ENCODE results near the gene TLN1.

TLN1 gene

DNA sequence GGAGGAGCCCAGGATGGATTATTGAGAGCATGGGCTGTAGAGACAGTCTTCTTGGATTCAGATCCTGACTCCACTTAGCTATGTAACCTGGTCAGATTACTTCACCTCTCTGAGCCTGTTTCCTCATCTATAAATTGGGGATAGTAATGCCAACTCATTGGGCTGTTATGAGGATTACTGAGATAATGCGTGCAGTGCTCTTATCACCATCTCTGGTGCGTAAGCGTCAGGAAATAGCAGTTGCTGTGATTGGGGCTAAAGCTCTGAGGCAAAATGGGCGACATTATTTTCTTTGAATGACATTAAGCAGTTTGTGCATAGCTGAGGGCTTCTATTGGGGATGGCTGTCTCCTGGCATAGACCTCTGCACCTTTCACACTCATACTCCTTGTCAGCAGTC is 23.1 kb upstream of the TLN1 start:
- no peak for DNase-seq (ENCODE audit: low read depth in 3 of 3)

DNA sequence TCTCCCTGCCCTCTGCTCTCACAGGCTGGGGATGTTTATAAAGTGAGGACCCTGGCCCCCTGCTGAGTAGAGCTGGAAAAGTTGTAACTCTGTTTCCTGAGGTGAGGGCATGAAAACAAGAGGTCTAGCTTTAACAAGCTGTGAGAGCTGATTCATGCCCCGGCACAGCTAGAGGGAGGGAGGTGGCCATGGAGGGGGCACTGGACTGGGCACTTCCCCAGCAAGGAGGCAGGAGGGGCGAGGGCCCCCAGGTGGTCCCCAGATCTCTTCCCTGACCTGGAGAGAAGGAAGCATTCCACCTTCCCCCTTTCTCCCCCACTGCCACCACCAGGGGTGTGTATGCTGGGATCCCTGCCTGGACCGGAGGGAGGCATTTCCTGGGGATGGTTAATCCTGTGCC is 22.3 kb upstream of the TLN1 start, which contains the start of gene MSMP:
Gene MSMP, minus strand, starts transcription at position 13 of the 400 bp plus-strand sequence. CDS start 147 bp downstream, outside the sequence.
- no peak for DNase-seq (ENCODE audit: low read depth in 3 of 3)

DNA sequence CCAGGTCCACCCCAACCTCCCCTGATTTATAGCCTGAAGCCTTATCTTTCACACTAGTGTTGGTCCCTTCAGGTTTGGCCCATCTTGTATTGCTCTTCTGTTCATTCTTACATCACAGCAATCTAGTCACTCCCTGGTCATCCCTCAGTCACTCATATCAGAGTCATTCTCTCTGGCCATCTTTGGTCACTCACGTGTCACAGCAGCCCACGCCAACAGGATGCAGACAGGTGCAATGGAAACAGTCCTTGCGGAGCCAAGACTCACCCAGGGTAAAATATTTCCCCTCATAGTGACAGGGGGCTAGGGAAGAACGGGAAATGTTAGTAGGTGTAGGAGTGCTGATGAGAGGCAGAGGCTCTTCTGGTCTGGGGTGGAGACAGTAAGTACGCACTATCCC is 21.5 kb upstream of the TLN1 start:
- DNase-seq (ENCODE audit: low read depth in 3 of 3): no peak

DNA sequence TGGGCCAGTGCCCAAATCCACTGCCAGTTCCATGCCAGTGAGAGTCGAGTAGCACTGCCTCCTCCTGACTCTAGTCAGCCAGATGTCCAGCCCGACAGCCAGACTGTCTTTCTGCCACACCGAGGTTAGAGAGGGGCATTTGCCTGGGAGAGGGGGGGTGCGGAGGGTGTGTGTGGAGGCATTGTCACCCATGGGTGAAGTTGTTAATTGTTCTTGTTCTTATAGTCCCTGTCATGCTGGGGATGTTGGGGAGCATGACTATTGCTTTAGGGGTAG is 18.2 kb upstream of the TLN1 start:
- no peak for DNase-seq (ENCODE audit: low read depth in 3 of 3)

DNA sequence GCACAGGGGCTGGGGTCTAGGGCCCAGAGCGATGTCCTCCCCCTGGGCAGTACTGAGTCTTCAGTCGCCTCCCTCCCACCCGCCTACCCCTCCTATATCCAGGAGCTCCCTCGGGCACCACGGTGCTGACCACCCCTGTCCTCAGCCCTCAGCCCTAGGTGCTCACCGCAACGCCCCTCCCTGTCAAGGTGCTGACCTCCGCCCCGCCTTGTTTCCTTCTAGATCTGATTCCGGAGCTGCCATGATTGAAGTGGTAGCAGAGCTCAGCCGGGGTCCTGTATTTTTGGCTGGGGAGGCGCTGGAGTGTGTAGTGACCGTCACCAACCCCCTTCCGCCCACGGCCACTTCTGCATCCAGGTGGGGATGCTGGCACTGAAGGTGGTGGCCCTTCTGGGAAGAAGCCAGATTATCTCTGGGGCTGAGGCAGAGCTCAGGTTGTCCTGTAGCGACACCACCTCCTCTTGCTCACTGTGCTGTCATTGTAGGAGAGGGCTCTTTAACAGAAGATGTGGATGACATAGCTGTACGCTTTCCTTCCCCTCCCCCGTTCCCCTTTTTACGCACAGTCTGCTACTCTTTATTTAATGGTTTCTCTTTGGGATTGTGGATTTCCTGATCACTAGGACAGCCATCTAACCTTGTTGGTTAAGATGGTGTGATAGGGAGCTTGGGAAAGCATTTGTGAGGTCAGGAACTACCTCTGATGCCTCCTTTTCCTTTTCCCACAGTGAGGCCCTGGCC is 17.7 kb upstream of the TLN1 start:
- peak in 1 of 3 experiments; percentile 38 for DNase-seq (ENCODE audit: low read depth in 3 of 3)

DNA sequence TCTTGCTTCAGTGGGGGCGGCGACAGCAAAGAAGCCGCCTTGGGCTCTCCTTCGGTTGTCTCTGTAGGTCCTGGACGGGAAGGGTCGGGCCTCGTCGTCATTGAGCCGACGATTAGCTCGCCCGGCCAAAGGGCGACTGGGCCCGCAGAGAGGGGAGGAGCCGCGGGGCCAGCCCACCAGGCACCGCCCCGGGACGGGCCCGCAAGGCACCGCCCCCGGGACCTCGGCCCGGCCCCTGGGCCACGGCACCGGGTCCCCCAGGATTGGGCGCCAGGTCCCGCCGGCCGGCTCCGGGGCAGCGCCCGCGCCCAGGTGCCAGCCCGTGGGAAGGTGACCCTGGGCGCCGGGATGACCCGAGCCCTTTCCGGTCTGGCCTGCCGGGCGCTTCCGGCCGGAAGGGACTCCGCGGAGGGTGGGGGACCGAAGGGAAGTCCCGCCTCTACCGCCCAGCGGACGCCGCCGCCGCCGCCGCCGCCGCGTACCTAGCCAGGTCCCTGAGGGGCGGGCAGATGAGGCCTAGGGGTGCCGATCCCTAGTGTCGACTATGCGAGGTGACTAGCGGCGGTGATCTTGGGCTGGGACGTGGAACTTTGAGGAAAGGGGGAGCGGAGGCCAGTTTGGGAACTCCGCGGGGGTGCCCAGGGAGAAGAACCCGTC is 17.0 kb upstream of the TLN1 start, which contains the start of the genes GBA2 and RGP1:
Gene GBA2, minus strand, starts transcription at position 371 of the 657 bp plus-strand sequence. CDS start 524 bp downstream, outside the sequence.
Gene RGP1, plus strand, starts transcription at position 430 of the 657 bp plus-strand sequence. CDS start 469 bp downstream, outside the sequence.
- peak in 1 of 3 experiments; percentile 69 for DNase-seq (ENCODE audit: low read depth in 3 of 3)

DNA sequence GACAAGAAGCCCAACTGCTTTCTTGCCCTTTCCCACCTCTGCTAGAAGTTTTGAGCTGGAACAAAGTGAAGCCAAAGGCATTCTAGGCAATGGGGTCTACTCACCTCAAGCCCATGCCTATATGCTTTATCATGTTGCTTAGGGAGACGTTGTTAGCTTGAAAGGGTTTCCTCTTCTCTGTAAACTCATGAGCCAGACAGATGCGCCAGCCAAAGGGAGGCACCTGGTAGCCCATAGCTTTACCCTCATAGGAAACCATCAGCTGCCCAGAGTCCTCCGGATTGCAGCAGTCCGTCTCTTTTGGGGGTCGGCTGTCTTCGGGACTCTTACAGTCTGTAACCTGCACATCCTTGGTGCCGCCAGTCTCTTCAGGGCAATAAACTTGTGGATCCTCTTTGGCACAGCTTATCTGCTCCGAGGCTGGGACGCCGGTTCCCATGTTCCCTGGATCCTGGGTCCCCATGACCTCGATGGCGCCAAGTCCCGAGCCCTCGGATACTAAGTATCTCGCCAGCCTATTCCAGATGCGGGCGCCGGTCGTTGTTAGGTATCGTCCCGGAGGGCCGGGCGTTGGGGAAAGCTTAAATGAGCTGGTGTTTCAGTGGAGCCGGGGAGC is 16.4 kb upstream of the TLN1 start:
- DNase-seq (ENCODE audit: low read depth in 3 of 3): no peak

DNA sequence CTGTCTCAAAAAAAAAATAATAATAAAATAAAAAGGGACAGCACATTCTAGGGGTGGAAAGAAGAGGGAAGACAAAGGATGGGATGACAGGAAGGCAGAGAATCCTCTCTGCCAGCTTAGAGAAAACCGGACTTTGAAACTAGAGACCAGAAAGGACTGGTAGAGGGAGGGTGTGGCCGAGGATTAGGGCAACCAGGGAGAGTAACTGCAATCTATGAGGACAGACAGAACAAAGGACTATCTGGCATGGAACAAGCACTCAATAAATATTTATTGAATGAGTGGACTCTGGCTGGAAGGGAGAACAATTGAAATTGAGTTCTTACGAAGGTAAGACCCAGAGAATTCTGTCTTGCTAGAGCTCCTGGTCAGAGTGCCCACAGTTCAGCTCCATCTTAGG is 14.6 kb upstream of the TLN1 start:
- no peak for DNase-seq (ENCODE audit: low read depth in 3 of 3)

DNA sequence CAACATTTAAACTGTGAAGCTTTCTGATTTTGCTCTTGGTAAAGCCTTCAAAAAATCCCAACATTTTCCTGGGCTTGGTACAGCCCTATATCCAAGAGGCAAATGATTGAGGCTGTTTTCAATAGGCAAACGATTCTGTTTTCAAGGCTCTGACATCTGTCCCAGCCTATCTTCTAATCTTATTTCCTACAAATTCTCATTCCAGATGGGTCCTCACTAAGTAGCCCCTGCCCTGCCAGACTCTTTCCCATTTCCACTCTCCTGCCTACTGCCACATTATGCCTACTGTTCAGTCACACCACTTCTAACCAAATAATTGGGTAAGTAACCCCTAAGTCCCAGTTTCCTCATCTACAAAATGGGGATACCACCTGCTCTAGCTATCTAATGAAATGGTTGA is 13.6 kb upstream of the TLN1 start:
- no peak for DNase-seq (ENCODE audit: low read depth in 3 of 3)

DNA sequence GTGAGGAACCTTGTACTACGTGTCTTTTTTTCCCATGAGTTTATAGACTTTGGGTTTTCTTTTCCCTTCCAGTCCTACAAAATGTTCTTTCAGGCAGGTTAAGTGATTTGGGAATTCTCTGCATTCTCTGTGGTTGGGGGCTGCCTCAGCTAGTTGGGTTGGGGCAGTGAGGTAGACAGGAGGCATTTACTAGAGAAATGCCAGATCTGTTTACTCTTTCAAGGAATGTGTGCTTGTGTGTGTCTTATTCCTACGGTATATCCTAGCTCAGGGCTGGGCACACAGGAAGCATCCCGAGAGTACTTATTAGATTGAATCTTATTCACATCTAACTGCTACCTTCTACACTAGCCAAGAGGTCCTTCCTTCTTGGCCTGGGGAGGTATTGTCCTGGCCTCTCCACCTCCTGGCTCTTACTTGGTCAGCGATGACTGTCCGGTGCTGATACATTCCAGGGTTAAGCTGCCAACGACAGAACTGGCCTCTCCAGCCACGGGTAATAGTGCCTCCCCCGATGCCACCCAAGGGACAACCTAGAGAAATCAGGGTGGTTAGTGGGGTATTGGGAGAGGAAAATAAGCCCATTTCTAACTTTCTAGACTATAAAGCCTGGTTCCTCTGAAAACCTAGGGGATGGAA is 12.0 kb upstream of the TLN1 start:
- DNase-seq (ENCODE audit: low read depth in 3 of 3): no peak

DNA sequence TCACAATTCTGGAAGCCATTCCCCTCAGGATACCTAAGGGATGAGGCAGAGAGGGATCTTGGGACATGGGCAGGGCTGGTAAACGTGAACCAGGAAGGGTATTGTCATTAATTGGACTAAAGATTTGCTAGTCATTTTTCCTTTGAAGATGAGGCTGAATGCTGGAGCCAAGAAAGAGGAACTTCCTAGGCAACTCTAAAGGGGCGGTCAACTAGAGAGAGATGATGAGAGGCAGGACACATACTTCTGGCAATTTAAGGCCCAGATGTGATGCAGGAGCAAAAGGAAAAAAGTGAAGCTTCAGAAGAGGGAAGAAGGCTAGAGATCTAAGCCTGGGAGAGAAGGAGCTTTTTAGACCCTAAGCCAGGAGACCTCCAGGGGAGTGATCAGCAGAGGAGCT is 11.5 kb upstream of the TLN1 start:
- DNase-seq (ENCODE audit: low read depth in 3 of 3): no peak

DNA sequence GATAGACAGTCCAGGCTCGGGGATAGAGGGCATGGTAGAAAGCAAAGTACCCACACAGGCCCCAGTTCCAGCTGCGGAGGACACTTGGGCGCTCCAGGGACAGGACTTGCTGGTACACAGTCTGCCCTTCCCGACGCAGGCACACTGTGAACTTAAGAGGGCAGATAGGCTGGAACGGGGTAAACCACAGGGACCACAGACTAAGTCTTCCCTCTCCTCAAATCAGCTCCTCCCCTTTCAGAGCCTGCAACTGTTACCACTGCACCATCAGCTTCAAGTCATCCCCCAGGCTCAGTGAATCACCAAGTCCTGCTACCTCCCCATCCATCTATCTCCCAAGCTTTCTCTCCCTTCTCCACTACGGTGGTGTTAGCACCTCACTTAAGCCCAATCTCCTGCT is 9.7 kb upstream of the TLN1 start:
- DNase-seq (ENCODE audit: low read depth in 3 of 3): no peak

DNA sequence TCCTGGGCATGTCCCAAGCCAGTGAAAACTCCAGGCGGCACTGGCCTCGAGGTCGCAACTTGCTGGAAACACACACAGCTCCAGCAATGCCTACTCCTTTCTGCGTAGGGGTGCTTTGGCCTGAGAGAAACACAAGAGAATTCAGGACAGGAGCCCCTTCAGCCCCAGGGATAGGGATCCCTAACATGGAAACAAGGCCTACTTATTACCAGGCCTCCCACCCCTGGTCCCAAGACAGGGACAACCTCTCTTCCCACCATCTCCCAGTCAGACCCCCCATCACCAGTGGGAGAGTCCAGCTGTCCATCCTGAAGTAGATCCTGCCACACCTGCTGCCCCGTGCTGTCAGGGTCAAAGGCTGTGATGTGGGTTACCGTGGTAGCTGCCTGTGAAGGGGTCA is 8.2 kb upstream of the TLN1 start:
- DNase-seq (ENCODE audit: low read depth in 3 of 3): no peak

DNA sequence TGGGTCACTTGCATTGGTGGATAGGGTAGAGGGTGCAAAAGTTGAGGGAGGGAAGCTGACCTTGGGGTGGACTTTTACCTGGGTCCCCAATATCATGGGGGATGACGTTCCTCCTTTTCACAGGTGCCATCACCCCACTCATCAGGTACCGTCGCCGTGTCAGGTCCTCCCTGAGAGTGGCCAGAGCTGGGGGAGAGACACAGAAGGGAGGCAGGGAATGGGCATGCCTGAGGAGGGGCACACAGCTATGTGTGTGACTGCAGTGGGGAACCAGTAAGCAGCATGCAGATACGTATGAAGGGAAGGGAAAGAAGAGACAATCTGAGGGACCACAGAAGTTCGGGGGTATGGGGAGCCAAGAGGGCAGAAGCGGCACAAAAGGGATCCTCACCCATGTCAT is 6.9 kb upstream of the TLN1 start:
- DNase-seq (ENCODE audit: low read depth in 3 of 3): no peak

DNA sequence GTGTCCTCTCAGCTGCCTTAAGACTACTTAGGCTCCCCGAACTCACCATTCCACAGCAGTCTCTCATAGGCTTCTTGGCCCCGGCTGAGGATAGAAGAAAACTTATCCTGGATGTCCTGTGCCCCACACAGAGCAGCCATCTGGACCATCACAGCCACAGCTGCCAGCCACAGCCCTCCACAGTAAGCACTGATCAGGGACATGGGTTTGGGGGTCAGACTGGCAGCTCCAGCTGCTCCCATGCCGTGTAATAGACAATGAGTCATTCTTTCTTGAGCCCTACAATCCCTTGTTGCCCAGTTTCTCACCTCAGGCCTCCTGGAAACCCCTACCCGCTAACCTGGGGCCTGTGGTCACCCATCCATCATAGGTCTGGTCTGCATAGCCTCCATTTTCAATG is 6.2 kb upstream of the TLN1 start:
- no peak for DNase-seq (ENCODE audit: low read depth in 3 of 3)

DNA sequence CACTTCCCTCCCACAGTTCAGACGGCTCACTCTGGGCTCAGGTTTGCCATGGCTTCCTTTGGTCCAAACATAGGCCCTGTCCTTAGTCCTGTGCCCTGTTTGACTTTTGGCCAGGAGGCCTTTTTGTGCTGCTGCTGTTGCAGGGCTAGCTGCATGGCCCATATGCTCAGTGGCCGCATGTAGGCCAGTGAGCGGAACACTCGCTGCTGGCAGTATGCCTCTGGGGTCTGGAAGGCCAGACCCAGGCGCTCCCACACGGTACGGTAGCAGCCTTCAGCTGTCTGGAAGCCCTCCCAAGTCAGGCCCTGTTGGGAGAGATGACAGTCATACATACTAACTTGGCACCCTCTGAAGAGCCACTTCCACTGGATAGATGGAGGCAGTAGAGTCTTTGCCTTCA is 5.1 kb upstream of the TLN1 start:
- no peak for DNase-seq (ENCODE audit: low read depth in 3 of 3)

DNA sequence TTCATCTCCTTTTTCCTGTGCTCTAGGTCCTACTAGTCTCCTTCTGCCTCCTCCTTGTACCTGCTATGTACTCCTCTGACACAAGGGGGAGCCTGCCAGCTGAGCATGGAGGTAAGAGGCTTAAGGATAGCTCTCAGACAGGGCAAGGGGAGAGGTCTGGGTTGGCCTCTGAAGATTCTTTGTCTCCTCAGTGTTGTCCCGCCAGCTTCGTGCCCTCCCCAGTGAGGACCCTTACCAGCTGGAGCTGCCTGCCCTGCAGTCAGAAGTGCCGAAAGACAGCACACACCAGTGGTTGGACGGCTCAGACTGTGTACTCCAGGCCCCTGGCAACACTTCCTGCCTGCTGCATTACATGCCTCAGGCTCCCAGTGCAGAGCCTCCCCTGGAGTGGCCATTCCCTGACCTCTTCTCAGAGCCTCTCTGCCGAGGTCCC is 4.2 kb upstream of the TLN1 start:
- DNase-seq (ENCODE audit: low read depth in 3 of 3): peak in 1 of 3 experiments; percentile 54

DNA sequence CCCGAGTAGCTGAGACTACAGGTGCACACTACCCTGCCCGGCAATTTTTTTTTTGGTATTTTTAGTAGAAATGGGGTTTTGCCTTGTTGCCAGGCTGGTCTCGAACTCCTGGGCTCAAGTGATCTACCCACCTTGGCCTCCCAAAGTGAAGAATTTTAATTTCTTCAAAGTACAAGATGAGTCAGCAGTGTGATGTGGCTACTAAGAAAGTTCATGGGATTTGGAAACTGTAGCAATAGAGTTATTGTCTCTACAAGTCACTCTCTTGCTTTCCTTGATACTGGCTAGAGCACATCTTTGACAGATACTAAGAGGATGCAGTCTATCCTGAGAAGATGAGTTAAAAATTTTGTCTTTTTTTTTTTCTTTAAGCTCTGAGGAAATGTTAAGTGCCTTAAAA is 2.1 kb upstream of the TLN1 start:
- DNase-seq (ENCODE audit: low read depth in 3 of 3): no peak

DNA sequence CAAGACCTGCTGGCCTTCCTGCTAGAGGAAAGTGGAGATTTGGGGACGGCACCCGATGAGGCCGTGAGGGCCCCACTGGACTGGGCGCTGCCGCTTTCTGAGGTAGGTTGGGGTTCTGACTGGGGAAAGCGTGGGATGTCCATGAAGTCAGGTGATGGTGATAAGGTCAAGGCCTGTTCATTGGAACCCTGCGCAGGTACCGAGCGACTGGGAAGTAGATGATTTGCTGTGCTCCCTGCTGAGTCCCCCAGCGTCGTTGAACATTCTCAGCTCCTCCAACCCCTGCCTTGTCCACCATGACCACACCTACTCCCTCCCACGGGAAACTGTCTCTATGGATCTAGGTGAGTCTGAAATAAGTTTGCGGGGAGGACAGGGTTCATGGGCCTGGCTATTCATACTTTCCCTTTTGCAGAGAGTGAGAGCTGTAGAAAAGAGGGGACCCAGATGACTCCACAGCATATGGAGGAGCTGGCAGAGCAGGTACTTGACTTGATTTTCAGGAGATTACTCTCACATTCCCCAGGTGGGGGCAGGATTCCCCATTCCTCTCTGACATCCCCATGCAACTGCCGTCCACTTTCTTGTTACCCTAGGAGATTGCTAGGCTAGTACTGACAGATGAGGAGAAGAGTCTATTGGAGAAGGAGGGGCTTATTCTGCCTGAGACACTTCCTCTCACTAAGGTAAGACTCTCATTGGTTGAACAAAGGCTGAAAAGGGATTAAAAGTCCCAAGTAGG is 976 bp upstream of the TLN1 start:
- no peak for DNase-seq (ENCODE audit: low read depth in 3 of 3)

DNA sequence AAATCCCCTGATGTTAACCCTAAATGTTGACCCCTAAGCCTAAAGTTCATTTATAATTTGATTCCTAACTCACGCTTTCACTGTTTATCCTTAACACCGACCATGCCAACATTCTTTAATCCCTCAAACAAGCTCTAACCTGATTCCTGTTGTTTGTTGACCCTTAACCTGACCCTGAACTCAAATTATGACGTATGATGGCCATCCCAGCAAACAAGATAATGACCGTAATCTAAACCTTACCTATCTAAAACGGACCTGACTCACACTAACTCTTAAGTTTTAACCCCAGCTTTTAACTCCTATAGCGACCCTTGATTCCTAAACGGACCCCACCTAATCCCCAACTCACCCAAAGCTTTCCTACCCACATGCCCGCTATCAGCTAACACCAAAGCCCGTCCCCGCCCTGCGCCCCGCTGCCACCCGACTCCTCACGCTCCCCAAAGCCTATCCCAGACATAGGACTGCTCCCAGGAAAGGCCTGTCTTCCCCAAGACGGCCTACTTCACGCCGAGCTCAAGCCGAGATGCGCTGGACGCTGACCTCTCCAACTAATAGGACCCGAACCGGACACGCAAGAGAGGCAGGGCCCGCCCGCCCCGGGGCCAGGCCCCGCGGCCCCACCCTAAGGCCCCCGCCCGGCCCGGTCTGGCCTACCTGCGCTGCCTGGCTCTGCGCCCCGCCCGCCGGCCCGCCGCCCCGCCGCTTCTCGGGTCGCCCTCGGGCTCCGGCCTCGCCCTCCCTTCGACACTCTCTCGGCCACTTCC is 395 bp downstream of the TLN1 start:
- DNase-seq (ENCODE audit: low read depth in 3 of 3): peak in 1 of 3 experiments; percentile 28

DNA sequence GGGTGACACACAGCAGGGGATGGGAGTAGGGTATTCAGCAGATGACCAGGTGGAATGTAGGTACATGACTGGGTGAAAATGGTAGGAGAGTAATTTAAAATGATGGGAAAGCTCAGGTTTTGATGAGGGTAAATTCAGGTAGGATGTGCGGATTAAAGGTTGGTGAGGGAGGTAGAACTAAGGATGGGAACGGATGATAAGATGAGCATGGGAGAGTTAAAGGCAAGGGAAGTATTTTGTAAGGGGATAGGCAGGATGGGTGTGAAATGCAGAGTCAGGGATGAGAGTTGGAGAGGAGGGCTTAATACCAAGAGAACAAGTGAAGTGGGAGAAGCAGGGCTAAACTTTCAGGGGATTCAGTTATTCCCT is 1.5 kb downstream of the TLN1 start:
- no peak for DNase-seq (ENCODE audit: low read depth in 3 of 3)

All from stimulated activated CD4-positive, alpha-beta T cell treated with anti-CD3 and anti-CD28 coated beads, TNF-alpha, amount 100 ng/mL, for 24 hours (primary cell).